Natural killer cell (primary cell): ENCODE measurements around the gene SNRNP27. TPM values are rescaled to one million over a fixed set of nuclear protein-coding genes. Genes with fewer than 3 reads are reported as not detected.

Experiments
- ATAC-seq, 3 donors: fragments of 150-1000 bp in 2 of 3; fragments of 200-7000 bp in 1 of 3; cut with Tn5 transposase; 1 replicate in 1 of 3; 2 replicates in 2 of 3; pipeline ENCODE4 v1.10.0; 2021; ENCODE audit warnings: mild to moderate bottlenecking in 2 of 3, moderate library complexity in 2 of 3
- DNase-seq, 2 donors: peaks; one replicate each; pipeline versions ENCODE4 v3.0.0 to v3.0.0-alpha.2; 2013 to 2021; ENCODE audit warnings: mixed read lengths in 1 of 2
- H3K27ac ChIP-seq: one replicate; pipeline ENCODE4 v1.5.1; 2013; ENCODE audit warnings: mild to moderate bottlenecking, low read length
- H3K27me3 ChIP-seq: one replicate; pipeline ENCODE4 v1.6.1; 2013; ENCODE audit warnings: low read length; ENCODE audit not compliant: control insufficient read depth, insufficient read depth
- H3K36me3 ChIP-seq: one replicate; pipeline ENCODE4 v1.6.1; 2013; ENCODE audit warnings: low read length; ENCODE audit not compliant: control insufficient read depth, insufficient read depth
- H3K4me1 ChIP-seq: one replicate; pipeline ENCODE4 v1.6.1; 2013; ENCODE audit warnings: low read length; ENCODE audit not compliant: control insufficient read depth, insufficient read depth
- H3K4me3 ChIP-seq: one replicate; pipeline ENCODE4 v1.5.1; 2013; ENCODE audit warnings: low read length
- H3K9me3 ChIP-seq: one replicate; pipeline ENCODE4 v1.6.1; 2013; ENCODE audit warnings: low read length; ENCODE audit not compliant: control insufficient read depth, insufficient read depth
- H3K27ac Mint-ChIP-seq, 2 donors: one replicate each; pipeline ENCODE4 v1.8.0; 2022; ENCODE audit warnings: mild to moderate bottlenecking in 2 of 2, mixed read lengths in 2 of 2, moderate library complexity in 1 of 2
- H3K27me3 Mint-ChIP-seq, 2 donors: one replicate each; pipeline ENCODE4 v1.8.0; 2022; ENCODE audit warnings: low read depth in 2 of 2, mixed read lengths in 2 of 2
- H3K36me3 Mint-ChIP-seq: one replicate; pipeline ENCODE4 v1.8.0; 2022; ENCODE audit warnings: mixed read lengths
- H3K4me1 Mint-ChIP-seq, 2 donors: one replicate each; pipeline ENCODE4 v1.8.0; 2022; ENCODE audit warnings: mixed read lengths in 2 of 2
- H3K4me3 Mint-ChIP-seq: one replicate; pipeline ENCODE4 v1.8.0; 2022; ENCODE audit warnings: mild to moderate bottlenecking, moderate library complexity, mixed read lengths
- H3K9me3 Mint-ChIP-seq, 2 donors: one replicate each; pipeline ENCODE4 v1.8.0; 2022; ENCODE audit warnings: mixed read lengths in 2 of 2
- WGBS: methylation state at CpG from one replicate; pipeline ENCODE4 v1.1.7; 2013; ENCODE audit warnings: missing lambda C conversion rate; ENCODE audit not compliant: insufficient coverage; 5-methylcytosine and 5-hydroxymethylcytosine counted together
- intact Hi-C: fragments of 100-400 bp; cut with micrococcal nuclease; formaldehyde crosslinking; loops from one replicate; pipeline ENCODE4 v1.14.2; 2022
- total RNA-seq, 4 donors: library from RNA; stranded (reverse); fragments of 120-200 nt in 1 of 4; gene quantifications; one replicate each; pipeline versions ENCODE4 v1.2.3 to v1.2.4, GENCODE V29; 2013 to 2022
- TF ChIP-seq, protein P1 (sequence below): fragments of 200-600 bp; IDR thresholded peaks from one replicate; pipeline ENCODE4 v1.8.0; 2022; ENCODE audit warnings: antibody characterized with exemption

Gene SNRNP27
- total RNA-seq, 3 donors from 2014 or later (not counting 1 experiment from before 2014, with no cell fraction given) = 53.2 to 61.5 (median 58.2) TPM

DNA sequence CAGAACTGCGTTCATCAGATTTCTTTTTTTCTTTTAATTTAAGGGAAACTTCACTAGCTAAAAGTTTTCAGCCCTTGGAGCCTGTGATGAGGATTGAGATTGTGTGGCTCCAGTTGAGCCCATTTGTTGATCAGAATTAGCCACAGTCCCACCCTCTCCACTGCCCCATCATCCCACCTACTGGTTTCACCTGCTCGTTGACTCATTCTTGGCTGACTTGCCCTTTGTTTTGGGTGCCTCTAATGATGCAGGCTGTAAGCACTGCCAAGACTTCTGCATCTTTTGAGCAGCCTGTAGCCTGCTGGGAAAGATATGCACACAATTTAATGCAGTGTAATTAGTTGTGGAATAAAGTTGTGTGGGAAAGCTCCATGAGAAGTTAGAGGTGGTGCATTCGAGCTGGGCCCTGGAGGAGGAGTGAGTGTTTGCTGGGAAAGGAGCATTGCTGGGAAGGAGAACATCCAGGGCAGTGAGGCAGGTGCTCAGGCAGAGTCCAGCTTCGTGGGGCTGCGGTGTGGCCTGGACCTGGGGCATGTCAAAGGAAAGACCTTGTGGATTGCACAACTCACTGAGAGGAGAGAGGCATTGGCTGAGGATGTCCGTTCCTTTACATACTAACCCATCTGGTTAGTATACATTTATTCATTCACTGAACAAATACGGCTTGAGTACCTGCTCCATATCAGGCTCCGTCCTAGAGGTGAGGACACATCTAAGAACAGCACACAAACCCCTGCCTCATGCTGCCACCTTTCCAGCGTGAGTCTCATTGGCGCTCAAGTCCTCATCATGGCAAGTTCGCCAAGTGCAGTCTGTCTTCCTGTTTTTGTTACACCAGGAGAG lies 49.5 kb downstream of the SNRNP27 start:
- H3K4me1 Mint-ChIP-seq = peaks cover 34 to 38% of the 10 kb centered on the region in 2 donors
- peaks cover 20% of the 10 kb centered on the region for H3K36me3 Mint-ChIP-seq
- no peaks in the 10 kb centered on the region for H3K27me3 Mint-ChIP-seq
- DNase-seq (no peak), ATAC-seq (no peak)
- Histone ChIP-seq H3K4me1 (peaks cover 30% of the 10 kb centered on the region), H3K27ac (no peak overlapping the region), H3K9me3 (no peaks in the 10 kb centered on the region), H3K27me3 (no peaks in the 10 kb centered on the region), H3K4me3 (no peak overlapping the region), H3K36me3 (peaks cover 47% of the 10 kb centered on the region)
- H3K27ac Mint-ChIP-seq = peak overlapping the region; percentile 78 to 91
- no peaks in the 10 kb centered on the region for H3K9me3 Mint-ChIP-seq
- intact Hi-C loops = loop anchor here (10.0 kb wide), 1 partner anchor 202 kb away; no protein-coding TSS in a partner anchor
- WGBS = 93% methylated on average over 11 of the region's 11 CpGs
- H3K4me3 Mint-ChIP-seq = no peak overlapping the region
- TF ChIP-seq, protein P1, sequence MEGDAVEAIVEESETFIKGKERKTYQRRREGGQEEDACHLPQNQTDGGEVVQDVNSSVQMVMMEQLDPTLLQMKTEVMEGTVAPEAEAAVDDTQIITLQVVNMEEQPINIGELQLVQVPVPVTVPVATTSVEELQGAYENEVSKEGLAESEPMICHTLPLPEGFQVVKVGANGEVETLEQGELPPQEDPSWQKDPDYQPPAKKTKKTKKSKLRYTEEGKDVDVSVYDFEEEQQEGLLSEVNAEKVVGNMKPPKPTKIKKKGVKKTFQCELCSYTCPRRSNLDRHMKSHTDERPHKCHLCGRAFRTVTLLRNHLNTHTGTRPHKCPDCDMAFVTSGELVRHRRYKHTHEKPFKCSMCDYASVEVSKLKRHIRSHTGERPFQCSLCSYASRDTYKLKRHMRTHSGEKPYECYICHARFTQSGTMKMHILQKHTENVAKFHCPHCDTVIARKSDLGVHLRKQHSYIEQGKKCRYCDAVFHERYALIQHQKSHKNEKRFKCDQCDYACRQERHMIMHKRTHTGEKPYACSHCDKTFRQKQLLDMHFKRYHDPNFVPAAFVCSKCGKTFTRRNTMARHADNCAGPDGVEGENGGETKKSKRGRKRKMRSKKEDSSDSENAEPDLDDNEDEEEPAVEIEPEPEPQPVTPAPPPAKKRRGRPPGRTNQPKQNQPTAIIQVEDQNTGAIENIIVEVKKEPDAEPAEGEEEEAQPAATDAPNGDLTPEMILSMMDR = no peak

DNA sequence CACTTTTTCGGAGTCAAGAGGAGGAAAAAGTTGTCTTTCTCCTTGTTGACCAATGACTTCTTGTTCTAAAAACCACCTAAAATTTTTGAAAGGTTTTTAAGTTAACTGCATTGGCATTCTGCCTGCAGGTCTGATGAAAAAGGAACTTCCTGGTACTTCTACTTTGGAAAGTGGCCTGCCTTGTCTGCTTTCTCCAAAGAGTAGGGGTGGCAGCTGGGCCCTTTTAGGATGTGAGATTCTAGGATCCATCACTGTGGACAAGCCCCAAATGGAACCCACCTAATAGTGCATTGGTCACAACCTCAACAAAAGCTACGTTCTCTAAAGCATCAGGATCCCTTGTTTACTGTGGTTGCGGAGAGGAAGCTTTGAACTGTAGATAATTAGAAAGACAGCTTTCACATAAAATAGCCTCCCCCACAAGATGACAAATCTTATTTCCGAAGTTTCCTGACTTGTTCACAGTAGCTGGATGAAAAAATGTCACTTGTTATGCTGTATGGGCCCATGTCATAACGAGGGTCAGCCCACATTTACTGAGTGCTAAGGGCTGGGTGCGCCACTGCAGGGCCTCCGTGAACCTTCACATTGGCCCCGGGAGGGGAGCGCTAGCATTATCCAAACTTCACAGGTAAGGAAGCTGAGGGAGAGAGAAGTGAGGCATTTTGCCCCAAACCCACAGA lies 50.2 kb downstream of the SNRNP27 start:
- intact Hi-C loops = loop anchor here (10.0 kb wide), 1 partner anchor 201 kb away; no protein-coding TSS in a partner anchor
- Histone ChIP-seq H3K4me1 (peaks cover 36% of the 10 kb centered on the region), H3K36me3 (peaks cover 39% of the 10 kb centered on the region), H3K27ac (no peak overlapping the region), H3K27me3 (no peaks in the 10 kb centered on the region), H3K9me3 (no peaks in the 10 kb centered on the region), H3K4me3 (no peak overlapping the region)
- no peaks in the 10 kb centered on the region for H3K9me3 Mint-ChIP-seq
- H3K27ac Mint-ChIP-seq = peak overlapping the region; percentile 78 to 91
- no peaks in the 10 kb centered on the region for H3K27me3 Mint-ChIP-seq
- H3K4me3 Mint-ChIP-seq = no peak overlapping the region
- DNase-seq = no peak
- ATAC-seq = peak in 1 of 3 donors; percentile 43
- peaks cover 34 to 40% of the 10 kb centered on the region in 2 donors for H3K4me1 Mint-ChIP-seq
- peaks cover 13% of the 10 kb centered on the region for H3K36me3 Mint-ChIP-seq
- TF ChIP-seq, protein P1 = no peak
- 62% methylated on average over 7 of the region's 9 CpGs for WGBS

DNA sequence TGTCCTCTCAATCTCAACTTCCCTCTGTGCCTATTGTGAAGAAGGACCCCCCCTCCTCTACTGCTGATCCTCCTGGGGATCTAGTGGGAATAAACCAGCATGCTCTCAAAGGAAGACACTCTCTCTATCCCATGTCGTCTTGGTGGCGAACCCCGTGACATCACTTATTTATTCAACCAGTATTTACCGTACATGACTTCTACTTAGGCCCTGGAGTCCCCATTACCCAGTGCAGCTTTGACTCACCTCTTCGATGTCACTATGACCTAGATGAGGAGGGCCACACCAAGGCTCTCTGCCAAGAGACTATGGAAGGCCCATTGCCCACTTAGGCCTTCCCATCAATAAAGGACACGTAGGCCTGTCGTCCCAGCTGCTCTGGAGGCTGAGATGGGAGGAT lies 51.0 kb downstream of the SNRNP27 start:
- peaks cover 32% of the 10 kb centered on the region for H3K36me3 ChIP-seq
- TF ChIP-seq, protein P1 = no peak
- ATAC-seq (no peak), DNase-seq (no peak)
- no peaks in the 10 kb centered on the region for H3K27me3 ChIP-seq
- intact Hi-C loops = loop anchor here (10.0 kb wide), 1 partner anchor 200 kb away; no protein-coding TSS in a partner anchor
- H3K4me3 Mint-ChIP-seq = no peak overlapping the region
- no peaks in the 10 kb centered on the region for H3K27me3 Mint-ChIP-seq
- H3K9me3 ChIP-seq = no peaks in the 10 kb centered on the region
- H3K27ac ChIP-seq = no peak overlapping the region
- H3K36me3 Mint-ChIP-seq = peaks cover 8% of the 10 kb centered on the region
- peak overlapping the region; percentile 78 to 91 for H3K27ac Mint-ChIP-seq
- peaks cover 34 to 42% of the 10 kb centered on the region in 2 donors for H3K4me1 Mint-ChIP-seq
- no peaks in the 10 kb centered on the region for H3K9me3 Mint-ChIP-seq
- H3K4me1 ChIP-seq = peaks cover 36% of the 10 kb centered on the region
- 94% methylated on average over 7 of the region's 7 CpGs for WGBS
- no peak overlapping the region for H3K4me3 ChIP-seq
